Measurements from ENCODE around the gene RGS4. TPM values are rescaled to one million over a fixed set of nuclear protein-coding genes. Genes with fewer than 3 reads are reported as not detected.

RGS4 gene
- 0.23 and 1.4 TPM in 2 replicates for total RNA-seq (2022)
- percentile 40 among the genes with signal in this experiment for Bru-seq, nascent RNA
- percentile 35 among the genes with signal in this experiment for BruChase-seq, experiment 1, labeled RNA remaining after a 2-hour chase
- BruChase-seq, experiment 2, labeled RNA remaining after a 6-hour chase, result percentile 16 among the genes with signal in this experiment
- long read RNA-seq, partial matches to known transcripts, result 0 of 1 reads
- long read RNA-seq, other reads (novel, unspliced or antisense), result 0 of 1 reads

DNA sequence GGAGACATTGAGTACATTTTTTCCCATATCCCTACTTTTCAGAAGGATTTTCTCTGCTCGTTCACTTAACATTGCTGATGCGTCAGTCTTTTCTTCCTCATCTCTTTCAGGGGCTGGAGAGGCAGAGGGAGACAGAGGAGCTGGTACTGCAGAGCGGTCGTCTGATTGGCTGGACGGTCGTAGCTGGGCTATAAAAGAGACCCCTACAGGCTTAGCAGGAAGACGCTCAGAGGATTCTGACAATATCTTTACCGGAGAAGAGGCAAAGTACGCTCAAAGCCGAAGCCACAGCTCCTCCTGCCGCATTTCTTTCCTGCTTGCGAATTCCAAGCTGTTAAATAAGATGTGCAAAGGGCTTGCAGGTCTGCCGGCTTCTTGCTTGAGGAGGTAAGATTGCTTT, at the start of gene RGS4:
RGS4 (plus strand) TSS at position 220 of the 400 bp plus-strand sequence; CDS start at position 344, 124 bp downstream.
- TF ChIP-seq, protein P1, sequence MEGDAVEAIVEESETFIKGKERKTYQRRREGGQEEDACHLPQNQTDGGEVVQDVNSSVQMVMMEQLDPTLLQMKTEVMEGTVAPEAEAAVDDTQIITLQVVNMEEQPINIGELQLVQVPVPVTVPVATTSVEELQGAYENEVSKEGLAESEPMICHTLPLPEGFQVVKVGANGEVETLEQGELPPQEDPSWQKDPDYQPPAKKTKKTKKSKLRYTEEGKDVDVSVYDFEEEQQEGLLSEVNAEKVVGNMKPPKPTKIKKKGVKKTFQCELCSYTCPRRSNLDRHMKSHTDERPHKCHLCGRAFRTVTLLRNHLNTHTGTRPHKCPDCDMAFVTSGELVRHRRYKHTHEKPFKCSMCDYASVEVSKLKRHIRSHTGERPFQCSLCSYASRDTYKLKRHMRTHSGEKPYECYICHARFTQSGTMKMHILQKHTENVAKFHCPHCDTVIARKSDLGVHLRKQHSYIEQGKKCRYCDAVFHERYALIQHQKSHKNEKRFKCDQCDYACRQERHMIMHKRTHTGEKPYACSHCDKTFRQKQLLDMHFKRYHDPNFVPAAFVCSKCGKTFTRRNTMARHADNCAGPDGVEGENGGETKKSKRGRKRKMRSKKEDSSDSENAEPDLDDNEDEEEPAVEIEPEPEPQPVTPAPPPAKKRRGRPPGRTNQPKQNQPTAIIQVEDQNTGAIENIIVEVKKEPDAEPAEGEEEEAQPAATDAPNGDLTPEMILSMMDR (IDR thresholded peaks at IDR 0.05; ENCODE audit: insufficient read depth in 1 of 2, low read depth in 1 of 2, low read length in 1 of 2, severe bottlenecking in 1 of 2, unreplicated experiment in 1 of 2), result peak; percentile 35 to 49
- H3K9me3 ChIP-seq, result no peaks in the 10 kb centered on the region
- H3K36me3 ChIP-seq (ENCODE audit: control insufficient read depth, insufficient read depth, low read length), result no peaks in the 10 kb centered on the region
- Mint-ChIP-seq H3K4me3 (ENCODE audit: unreplicated experiment) (no peak within 1 kb of the TSS), H3K4me1 (ENCODE audit: low read depth, unreplicated experiment) (peaks cover 7% of the 10 kb centered on the region), H3K27ac (ENCODE audit: unreplicated experiment) (no peak within 1 kb of the TSS), H3K36me3 (ENCODE audit: insufficient read depth, unreplicated experiment) (no peaks in the 10 kb centered on the region), H3K27me3 (ENCODE audit: insufficient read depth, unreplicated experiment) (peaks cover 18% of the 10 kb centered on the region), H3K9me3 (ENCODE audit: unreplicated experiment) (no peaks in the 10 kb centered on the region)
- no peaks in the 10 kb centered on the region for H3K27me3 ChIP-seq (replicated peaks; ENCODE audit: control insufficient read depth, insufficient read depth, low read length)
- no TSS peak for BruUV-seq (replicated peaks)
- ChIA-PET POLR2A (no interaction called here), CTCF (interaction anchor here (0.6 to 1.7 kb wide), 9 partner anchors 86 to 247 kb away, joined by 3 to 17 read pairs (median 5); no protein-coding TSS in a partner anchor)
- H3K4me3 ChIP-seq (ENCODE audit: low read depth, low read length), result no peak within 1 kb of the TSS
- peak; percentile 55 to 56 for DNase-seq
- peaks cover 3% of the 10 kb centered on the region; the same call in 1 of the 2 replicates for H3K4me1 ChIP-seq
- intact Hi-C loops (cut with micrococcal nuclease; ENCODE audit: unreplicated experiment), result loop anchor here (1.0 kb wide), 3 partner anchors 191 to 221 kb away; no protein-coding TSS in a partner anchor

GRCh38 chr1:163022129-163022528, 47.0 kb upstream of the RGS4 start:
- H3K4me1 ChIP-seq, result no peaks in the 10 kb centered on the region
- H3K36me3 ChIP-seq (ENCODE audit: control insufficient read depth, insufficient read depth, low read length), result no peaks in the 10 kb centered on the region
- Mint-ChIP-seq H3K27me3 (ENCODE audit: insufficient read depth, unreplicated experiment) (peaks cover 5% of the 10 kb centered on the region), H3K36me3 (ENCODE audit: insufficient read depth, unreplicated experiment) (no peaks in the 10 kb centered on the region), H3K4me3 (ENCODE audit: unreplicated experiment) (no peak overlapping the region), H3K27ac (ENCODE audit: unreplicated experiment) (no peak overlapping the region), H3K9me3 (ENCODE audit: unreplicated experiment) (peaks cover 12% of the 10 kb centered on the region), H3K4me1 (ENCODE audit: low read depth, unreplicated experiment) (no peaks in the 10 kb centered on the region)
- DNase-seq, result no peak
- no TSS peak for BruUV-seq (replicated peaks)
- H3K9me3 ChIP-seq, result peaks cover 12% of the 10 kb centered on the region; the same call in 1 of the 2 replicates
- H3K4me3 ChIP-seq (ENCODE audit: low read depth, low read length), result no peak overlapping the region
- TF ChIP-seq, protein P1 (IDR thresholded peaks at IDR 0.05; ENCODE audit: insufficient read depth in 1 of 2, low read depth in 1 of 2, low read length in 1 of 2, severe bottlenecking in 1 of 2, unreplicated experiment in 1 of 2), result no peak
- intact Hi-C loops (cut with micrococcal nuclease; ENCODE audit: unreplicated experiment), result no loop called here
- ChIA-PET CTCF (no interaction called here), POLR2A (no interaction called here)
- H3K27me3 ChIP-seq (replicated peaks; ENCODE audit: control insufficient read depth, insufficient read depth, low read length), result no peaks in the 10 kb centered on the region

DNA sequence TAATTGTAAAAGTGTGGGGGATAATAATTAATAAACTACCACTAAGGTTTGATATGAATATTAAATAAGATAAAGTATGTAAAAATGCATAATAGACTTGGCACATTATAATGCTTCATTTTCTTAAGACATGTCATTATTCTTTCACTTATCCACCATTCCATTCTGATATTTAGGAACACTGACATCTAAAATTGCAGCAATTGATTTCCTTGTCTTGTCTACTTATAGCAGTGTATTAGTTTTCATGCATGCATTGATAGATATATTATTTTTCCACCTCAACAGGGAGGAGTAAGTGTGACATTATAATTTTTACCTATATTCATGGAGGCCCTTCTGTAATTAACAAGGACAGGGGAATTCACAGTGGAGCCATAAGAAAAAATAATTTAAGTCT, 41.6 kb upstream of the RGS4 start:
- no peak overlapping the region for H3K4me3 ChIP-seq (ENCODE audit: low read depth, low read length)
- no peaks in the 10 kb centered on the region for H3K36me3 ChIP-seq (ENCODE audit: control insufficient read depth, insufficient read depth, low read length)
- Mint-ChIP-seq H3K9me3 (ENCODE audit: unreplicated experiment) (peaks cover 5% of the 10 kb centered on the region), H3K4me3 (ENCODE audit: unreplicated experiment) (no peak overlapping the region), H3K27me3 (ENCODE audit: insufficient read depth, unreplicated experiment) (peaks cover 15% of the 10 kb centered on the region), H3K36me3 (ENCODE audit: insufficient read depth, unreplicated experiment) (no peaks in the 10 kb centered on the region), H3K4me1 (ENCODE audit: low read depth, unreplicated experiment) (no peaks in the 10 kb centered on the region), H3K27ac (ENCODE audit: unreplicated experiment) (no peak overlapping the region)
- no peaks in the 10 kb centered on the region for H3K4me1 ChIP-seq
- CTCF ChIA-PET, result no interaction called here
- TF ChIP-seq, protein P1 (IDR thresholded peaks at IDR 0.05; ENCODE audit: insufficient read depth in 1 of 2, low read depth in 1 of 2, low read length in 1 of 2, severe bottlenecking in 1 of 2, unreplicated experiment in 1 of 2), result no peak
- no TSS peak for BruUV-seq (replicated peaks)
- H3K27me3 ChIP-seq (replicated peaks; ENCODE audit: control insufficient read depth, insufficient read depth, low read length), result no peaks in the 10 kb centered on the region
- POLR2A ChIA-PET, result no interaction called here
- intact Hi-C loops (cut with micrococcal nuclease; ENCODE audit: unreplicated experiment), result no loop called here
- no peak for DNase-seq
- H3K9me3 ChIP-seq, result peaks cover 4% of the 10 kb centered on the region; the same call in 1 of the 2 replicates
